Activated T-helper 17 cell treated with anti-CD3 and anti-CD28 coated beads, Interleukin-2, amount 50 U/mL, for 72 hours (primary cell): ENCODE results near the gene RAB6C. TPM values are rescaled to one million over a fixed set of nuclear protein-coding genes. Genes with fewer than 3 reads are reported as not detected.

ENCODE experiments used
- total RNA-seq, 2 donors: library from RNA; stranded (reverse); gene quantifications; one replicate each; pipeline ENCODE4 v1.2.3, GENCODE V29; 2022

Gene RAB6C
- total RNA-seq, 2 donors from 2014 or later = not detected

Other genes starting within 250 kb of the RAB6C start
- gene POTEF, start 149.6 kb downstream of the RAB6C start, total RNA-seq = not detected
- gene CCDC74B, start 165.4 kb downstream of the RAB6C start, total RNA-seq = 1 to 10 TPM; 1.3 to 4.4 TPM
- gene SMPD4, start 201.9 kb downstream of the RAB6C start, total RNA-seq = 100 to 1,000 TPM in 1 of 2 donors, 10 to 100 TPM in 1; 49.6 to 105 TPM
- gene MZT2B, start 202.6 kb downstream of the RAB6C start, total RNA-seq = 100 to 1,000 TPM; 326 to 373 TPM
- gene TUBA3E, start 218.8 kb downstream of the RAB6C start, total RNA-seq = not detected